Measurements from ENCODE around the gene EIF4A3. TPM values are rescaled to one million over a fixed set of nuclear protein-coding genes. Genes with fewer than 3 reads are reported as not detected.
A peak's percentile ranks its signal among the peaks of the same experiment; 100 is the strongest.

Gene EIF4A3
- total RNA-seq, 1 donor from 2014 or later, result 176 TPM

DNA sequence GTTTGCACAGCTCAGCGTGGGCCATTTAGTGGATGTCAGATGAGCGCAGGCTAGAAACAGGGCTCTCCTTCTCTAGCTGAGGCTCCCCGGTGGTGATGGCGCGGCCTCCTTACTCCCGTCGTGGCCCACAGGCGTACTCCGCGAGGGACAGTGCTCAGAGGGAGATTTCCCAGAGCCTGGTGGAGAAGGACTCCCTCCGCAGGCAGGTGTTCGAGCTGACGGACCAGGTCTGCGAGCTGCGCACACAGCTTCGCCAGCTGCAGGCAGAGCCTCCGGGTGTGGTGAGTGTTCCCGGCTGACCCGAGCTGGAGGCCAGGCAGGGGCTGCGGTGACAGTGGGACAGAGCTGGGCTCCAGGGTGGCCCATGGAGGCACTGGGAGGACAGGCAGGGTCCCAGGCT lies 44.3 kb upstream of the EIF4A3 start:
- TF ChIP-seq, protein P1, sequence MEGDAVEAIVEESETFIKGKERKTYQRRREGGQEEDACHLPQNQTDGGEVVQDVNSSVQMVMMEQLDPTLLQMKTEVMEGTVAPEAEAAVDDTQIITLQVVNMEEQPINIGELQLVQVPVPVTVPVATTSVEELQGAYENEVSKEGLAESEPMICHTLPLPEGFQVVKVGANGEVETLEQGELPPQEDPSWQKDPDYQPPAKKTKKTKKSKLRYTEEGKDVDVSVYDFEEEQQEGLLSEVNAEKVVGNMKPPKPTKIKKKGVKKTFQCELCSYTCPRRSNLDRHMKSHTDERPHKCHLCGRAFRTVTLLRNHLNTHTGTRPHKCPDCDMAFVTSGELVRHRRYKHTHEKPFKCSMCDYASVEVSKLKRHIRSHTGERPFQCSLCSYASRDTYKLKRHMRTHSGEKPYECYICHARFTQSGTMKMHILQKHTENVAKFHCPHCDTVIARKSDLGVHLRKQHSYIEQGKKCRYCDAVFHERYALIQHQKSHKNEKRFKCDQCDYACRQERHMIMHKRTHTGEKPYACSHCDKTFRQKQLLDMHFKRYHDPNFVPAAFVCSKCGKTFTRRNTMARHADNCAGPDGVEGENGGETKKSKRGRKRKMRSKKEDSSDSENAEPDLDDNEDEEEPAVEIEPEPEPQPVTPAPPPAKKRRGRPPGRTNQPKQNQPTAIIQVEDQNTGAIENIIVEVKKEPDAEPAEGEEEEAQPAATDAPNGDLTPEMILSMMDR (IDR thresholded peaks at IDR 0.05; ENCODE audit: insufficient read depth, low read length, severe bottlenecking), result no peak
- no peak overlapping the region for H3K4me3 ChIP-seq (ENCODE audit: low read depth, low read length)
- H3K27me3 ChIP-seq (ENCODE audit: control insufficient read depth, insufficient read depth, low read length), result peaks cover 2% of the 10 kb centered on the region
- H3K36me3 ChIP-seq (ENCODE audit: control insufficient read depth, insufficient read depth, low read length), result no peaks in the 10 kb centered on the region
- FAIRE-seq (no peak), DNase-seq (ENCODE audit: low read depth) (no peak)

DNA sequence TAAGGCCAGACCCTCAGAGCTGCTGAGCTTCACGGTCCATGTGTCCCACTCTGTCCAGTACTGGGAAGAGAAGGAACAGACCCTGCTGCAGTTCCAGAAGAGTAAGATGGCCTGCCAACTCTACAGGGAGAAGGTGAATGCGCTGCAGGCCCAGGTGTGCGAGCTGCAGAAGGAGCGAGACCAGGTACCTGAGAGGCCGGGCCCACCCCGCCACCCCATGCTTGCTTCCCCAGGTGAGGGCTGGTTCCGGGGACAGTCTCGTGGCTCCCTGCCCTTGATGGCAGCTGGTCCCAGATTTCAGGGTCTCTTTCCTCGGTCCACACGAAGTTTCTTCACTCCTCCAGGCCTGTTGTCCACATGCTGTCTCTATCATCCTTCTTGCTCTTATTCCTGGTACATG lies 43.8 kb upstream of the EIF4A3 start:
- Histone ChIP-seq H3K36me3 (ENCODE audit: control insufficient read depth, insufficient read depth, low read length) (no peaks in the 10 kb centered on the region), H3K4me3 (ENCODE audit: low read depth, low read length) (no peak overlapping the region), H3K27me3 (ENCODE audit: control insufficient read depth, insufficient read depth, low read length) (peaks cover 2% of the 10 kb centered on the region)
- FAIRE-seq (no peak), DNase-seq (ENCODE audit: low read depth) (no peak)
- TF ChIP-seq, protein P1 (IDR thresholded peaks at IDR 0.05; ENCODE audit: insufficient read depth, low read length, severe bottlenecking), result no peak

DNA sequence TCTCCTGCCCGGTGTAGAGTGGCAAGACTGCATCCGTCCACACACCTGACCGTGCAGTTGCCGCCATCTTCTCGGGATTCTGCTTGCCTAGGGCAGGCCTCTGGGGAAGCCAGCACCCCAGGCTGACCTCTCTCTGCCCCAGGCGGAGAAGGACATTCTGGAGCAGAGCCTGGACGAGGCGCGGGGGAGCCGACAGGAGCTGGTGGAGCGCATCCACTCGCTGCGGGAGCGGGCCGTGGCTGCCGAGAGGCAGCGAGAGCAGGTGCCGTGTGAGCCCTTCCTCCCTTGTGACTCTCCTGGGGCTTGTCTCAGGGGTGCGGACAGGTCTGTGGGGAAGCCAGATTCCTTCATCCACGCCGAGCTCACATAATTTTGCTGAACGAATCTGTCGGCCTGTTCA lies 42.7 kb upstream of the EIF4A3 start:
- FAIRE-seq (no peak), DNase-seq (ENCODE audit: low read depth) (no peak)
- Histone ChIP-seq H3K36me3 (ENCODE audit: control insufficient read depth, insufficient read depth, low read length) (no peaks in the 10 kb centered on the region), H3K4me3 (ENCODE audit: low read depth, low read length) (no peak overlapping the region), H3K27me3 (ENCODE audit: control insufficient read depth, insufficient read depth, low read length) (peaks cover 2% of the 10 kb centered on the region)
- TF ChIP-seq, protein P1 (IDR thresholded peaks at IDR 0.05; ENCODE audit: insufficient read depth, low read length, severe bottlenecking), result no peak

DNA sequence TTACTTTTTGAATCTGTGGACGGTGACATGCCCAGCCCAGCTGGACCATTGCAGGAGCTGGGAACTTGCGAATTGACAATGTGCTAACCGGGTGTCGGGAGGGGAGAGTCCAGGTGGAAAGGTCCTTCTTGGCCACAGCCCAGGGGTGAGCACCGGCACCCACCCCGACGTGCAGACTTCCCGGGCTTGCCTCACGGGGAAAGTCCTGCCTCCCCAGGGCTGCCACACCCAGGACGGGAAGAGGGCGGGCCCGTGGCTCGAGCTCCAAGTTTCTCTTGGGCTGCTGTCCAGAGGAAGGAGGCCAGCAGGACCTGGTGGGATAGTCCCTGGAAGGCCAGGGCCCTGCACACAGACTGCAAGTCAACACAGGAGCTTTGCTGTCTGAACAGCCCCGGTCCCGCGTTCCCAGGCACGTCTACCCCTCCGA lies 40.6 kb upstream of the EIF4A3 start:
- no peaks in the 10 kb centered on the region for H3K27me3 ChIP-seq (ENCODE audit: control insufficient read depth, insufficient read depth, low read length)
- TF ChIP-seq, protein P1 (IDR thresholded peaks at IDR 0.05; ENCODE audit: insufficient read depth, low read length, severe bottlenecking), result no peak
- no peaks in the 10 kb centered on the region for H3K36me3 ChIP-seq (ENCODE audit: control insufficient read depth, insufficient read depth, low read length)
- DNase-seq (ENCODE audit: low read depth) (peak; percentile 52), FAIRE-seq (no peak)
- peak overlapping the region; percentile 32 for H3K4me3 ChIP-seq (ENCODE audit: low read depth, low read length)

DNA sequence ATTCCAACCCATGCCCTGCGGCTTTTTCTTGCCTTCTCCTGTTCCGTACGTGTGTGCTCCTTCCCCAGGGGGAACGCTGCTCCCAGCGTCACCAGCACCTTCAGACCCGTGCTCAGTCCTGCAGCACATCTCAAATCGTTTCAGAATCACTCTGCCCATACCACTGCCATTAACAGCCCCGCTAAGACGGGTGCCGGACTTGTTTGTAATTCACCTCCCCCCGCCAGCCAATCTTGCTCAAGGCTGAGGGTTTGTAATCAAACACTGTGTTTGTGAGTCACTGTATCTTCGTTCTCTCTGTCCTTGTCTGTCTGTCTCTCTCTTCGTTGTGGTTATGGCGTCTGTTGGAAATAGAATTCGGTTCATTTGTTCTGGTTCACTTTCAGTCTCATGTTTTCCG lies 40.2 kb upstream of the EIF4A3 start:
- TF ChIP-seq, protein P1 (IDR thresholded peaks at IDR 0.05; ENCODE audit: insufficient read depth, low read length, severe bottlenecking), result no peak
- no peaks in the 10 kb centered on the region for H3K27me3 ChIP-seq (ENCODE audit: control insufficient read depth, insufficient read depth, low read length)
- DNase-seq (ENCODE audit: low read depth) (peak; percentile 81), FAIRE-seq (no peak)
- peak overlapping the region; percentile 32 for H3K4me3 ChIP-seq (ENCODE audit: low read depth, low read length)
- no peaks in the 10 kb centered on the region for H3K36me3 ChIP-seq (ENCODE audit: control insufficient read depth, insufficient read depth, low read length)

DNA sequence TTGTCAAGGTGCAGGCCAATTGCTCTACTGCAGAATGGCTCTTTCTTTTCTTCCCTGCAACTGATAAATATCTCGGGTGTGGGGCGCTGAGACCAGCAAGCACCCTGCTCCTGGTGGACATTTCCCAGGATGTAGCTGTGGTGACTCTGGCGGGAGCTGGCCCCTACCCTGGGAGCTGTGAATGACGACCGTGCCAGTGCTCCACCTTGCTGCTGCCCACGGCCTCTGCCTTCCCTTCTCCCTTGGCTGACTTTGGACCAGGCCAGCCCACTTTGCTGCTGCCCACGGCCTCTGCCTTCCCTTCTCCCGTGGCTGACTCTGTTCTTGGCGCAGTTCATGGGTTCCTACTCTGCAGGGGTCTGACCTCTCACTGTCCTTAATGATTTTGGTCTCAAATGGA lies 39.0 kb upstream of the EIF4A3 start:
- DNase-seq (ENCODE audit: low read depth) (no peak), FAIRE-seq (no peak)
- TF ChIP-seq, protein P1 (IDR thresholded peaks at IDR 0.05; ENCODE audit: insufficient read depth, low read length, severe bottlenecking), result no peak
- H3K4me3 ChIP-seq (ENCODE audit: low read depth, low read length), result no peak overlapping the region
- H3K27me3 ChIP-seq (ENCODE audit: control insufficient read depth, insufficient read depth, low read length), result no peaks in the 10 kb centered on the region
- H3K36me3 ChIP-seq (ENCODE audit: control insufficient read depth, insufficient read depth, low read length), result no peaks in the 10 kb centered on the region
